HG02840 (cell line): ENCODE data around the gene GALNT12.
A peak's percentile ranks its signal among the peaks of the same experiment; 100 is the strongest.

Source experiments
- ATAC-seq: cut with Tn5 transposase; IDR thresholded peaks from one replicate; pipeline ENCODE4 v1.9.1; 2021; ENCODE audit warnings: mild to moderate bottlenecking, moderate library complexity, moderate number of reproducible peaks; ENCODE audit not compliant: unreplicated experiment, low FRiP score

GALNT12 gene

DNA sequence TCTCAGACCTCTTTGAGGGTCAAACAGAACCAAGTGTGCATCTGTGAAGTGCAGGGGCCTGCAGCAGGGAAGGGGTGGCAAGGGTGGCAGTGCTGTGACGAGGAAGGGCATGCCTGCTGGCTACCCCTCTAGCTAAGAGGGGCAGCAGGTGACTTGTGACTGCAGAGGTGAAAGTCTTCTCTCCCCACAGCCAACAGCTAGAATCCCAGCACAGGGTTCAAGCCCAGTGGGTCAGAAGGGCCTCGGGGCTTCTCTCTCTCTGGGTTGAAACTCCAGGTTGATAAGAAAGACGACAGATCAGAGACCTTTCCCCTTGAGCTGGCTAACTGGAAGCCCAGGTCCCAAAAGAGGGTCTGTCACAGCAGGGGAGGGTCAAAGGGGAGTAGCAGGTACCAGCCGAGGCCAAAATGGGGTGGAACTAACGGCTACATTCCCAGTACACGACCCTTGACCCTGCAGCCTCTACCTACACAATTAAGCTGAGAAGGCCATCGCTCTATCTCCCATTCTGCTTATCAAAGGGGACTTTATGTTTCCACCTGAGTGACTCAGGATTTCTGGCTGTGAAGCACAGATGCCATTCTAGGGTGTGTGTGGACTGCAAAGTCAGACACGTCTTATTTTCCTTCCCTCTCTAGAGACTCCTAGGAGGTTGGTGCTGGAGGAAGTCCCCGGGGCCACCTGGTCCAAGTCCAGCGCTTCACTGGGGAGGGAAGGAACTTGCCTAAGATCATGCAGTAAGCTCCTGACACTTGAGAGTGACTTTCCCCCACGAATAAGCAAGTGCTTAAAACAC, 25.7 kb upstream of the GALNT12 start:
- no peak for ATAC-seq

DNA sequence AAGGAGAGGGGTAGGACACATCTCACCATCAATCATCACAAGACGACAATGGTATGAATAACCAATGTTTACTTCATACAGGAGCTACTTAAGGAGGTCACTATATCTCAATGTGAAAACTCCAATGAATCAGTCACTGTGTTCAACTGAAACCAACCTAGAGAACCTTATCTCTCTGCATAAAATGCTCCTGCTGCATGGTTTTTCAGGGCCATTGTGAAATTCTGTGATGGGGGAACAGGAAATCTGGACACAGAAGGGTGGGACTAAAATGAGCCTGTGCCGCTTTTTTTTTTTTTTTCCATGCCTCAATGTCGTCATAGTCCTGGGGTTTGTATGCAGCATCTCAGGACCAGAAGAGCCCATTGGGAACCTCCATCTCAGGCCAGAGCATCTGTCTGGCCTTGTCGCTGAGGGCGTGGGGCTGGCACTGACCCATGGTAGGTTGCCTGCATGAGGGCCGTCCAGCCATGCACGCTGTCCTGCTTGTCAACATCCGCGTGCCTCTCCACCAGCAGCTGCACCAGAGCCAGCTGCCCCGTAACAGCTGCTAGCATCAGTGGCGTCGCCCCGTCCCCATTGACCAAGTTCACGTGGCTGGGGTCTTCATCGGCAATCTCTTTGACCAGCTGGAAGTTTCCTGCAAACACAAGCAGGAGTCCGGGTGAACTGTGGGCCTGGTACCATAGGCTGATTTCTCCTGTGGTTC, 23.8 kb upstream of the GALNT12 start:
- no peak for ATAC-seq

DNA sequence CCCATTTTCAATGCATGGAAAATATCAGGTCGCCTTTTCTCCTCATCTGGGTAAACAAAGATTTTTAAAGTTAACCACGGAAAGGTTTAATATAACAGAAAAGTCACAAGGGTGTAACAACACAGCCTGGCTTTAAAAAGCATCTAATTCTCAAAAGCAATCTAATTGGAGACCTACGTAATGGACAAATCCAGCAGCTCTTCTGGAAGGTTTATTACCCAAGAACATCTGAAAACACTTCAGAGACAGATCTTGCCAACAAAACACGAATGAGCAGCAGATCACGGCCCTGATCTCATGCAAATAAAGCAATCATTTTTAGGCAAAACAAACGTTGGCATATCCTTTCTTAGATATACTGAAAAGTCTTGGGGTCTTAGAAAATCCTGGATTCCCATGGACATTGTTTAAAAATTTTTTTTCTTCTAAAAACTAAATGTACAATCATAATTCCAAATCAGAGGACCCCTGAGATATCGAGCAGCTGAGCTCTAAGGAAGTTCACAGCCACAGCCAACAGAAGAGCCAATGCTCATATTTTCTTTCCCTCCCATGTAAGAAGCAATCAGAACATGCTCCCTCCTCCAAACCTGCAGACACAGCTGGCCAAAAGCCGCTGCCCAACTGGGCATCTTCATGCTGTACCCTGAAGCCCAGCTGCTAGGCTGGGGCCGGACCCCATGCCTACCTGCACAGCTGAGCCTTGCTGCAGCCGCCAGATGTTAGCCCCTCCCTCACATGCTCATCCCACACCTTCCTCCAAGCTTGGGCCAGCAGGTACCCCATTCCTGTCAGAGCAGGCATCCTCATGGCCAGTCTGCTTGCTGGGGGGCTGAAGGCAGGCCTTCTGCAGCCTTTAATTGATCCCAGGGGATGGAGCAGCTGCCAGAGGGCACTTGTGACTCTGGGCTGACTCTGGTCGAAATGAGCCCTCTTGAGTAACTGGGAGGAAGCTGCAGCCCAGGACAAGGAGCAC, 22.4 kb upstream of the GALNT12 start:
- ATAC-seq: no peak

DNA sequence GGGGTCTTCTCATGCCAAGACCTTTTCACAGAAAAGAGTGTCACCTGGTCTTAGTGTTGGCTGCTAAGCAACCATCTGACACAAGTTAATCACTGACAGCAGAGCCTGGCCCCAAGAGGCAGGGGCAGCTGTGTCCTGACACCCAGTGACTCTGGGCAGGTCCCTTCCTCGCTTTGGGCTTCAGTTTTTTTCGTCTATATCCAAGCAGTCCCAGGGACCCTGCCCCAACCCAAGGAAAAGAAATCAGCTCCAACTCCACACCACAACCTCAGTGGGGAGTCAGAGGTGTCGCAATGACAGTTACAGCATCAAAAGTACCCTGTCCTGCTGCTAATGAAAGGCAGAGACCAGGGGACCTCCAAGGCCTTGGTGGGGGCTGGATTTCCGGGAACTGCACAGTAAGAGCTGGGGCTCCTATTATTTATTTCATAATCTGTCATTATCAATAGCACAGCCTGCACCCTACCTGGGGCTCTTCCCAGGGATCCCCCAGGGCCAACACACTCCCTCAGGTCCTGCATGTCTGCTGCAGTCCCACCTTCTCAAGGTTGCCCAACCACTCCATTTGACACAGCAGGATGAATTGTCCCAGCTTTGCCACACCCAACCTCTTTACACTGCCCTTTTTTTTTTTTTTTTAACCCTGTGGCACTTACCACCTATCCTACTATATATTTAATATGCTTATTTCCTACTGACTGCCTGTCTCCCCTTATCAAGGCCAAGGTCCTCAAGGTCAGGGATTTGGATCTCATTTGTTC, 20.5 kb upstream of the GALNT12 start:
- ATAC-seq: no peak

DNA sequence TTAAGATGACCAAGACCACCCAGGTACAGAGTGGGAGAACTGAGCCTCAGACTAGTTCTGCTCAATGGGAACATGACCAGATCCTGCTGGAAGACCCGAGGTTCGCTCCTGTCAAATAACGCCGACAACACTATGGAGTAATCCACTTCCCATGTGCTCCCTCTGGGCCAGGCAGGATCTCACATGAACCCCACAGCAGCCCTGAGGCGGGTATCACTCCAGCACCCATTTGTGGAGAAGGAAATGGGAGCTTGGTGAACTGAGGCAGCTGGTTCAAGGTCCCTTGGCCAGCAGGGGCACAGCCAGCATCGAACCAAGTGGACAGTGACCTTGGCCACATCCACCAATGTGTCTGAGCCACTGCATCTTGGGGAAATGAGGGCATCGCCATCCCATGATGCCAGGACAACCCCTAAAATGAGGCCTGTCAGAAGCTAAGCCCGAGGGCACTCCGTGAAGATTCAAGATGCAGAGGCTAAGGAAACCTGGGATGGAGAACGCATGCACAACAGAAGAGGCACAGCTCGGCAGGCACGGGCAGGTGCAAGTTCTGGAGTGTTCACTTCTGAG, 19.6 kb upstream of the GALNT12 start:
- ATAC-seq: no peak

DNA sequence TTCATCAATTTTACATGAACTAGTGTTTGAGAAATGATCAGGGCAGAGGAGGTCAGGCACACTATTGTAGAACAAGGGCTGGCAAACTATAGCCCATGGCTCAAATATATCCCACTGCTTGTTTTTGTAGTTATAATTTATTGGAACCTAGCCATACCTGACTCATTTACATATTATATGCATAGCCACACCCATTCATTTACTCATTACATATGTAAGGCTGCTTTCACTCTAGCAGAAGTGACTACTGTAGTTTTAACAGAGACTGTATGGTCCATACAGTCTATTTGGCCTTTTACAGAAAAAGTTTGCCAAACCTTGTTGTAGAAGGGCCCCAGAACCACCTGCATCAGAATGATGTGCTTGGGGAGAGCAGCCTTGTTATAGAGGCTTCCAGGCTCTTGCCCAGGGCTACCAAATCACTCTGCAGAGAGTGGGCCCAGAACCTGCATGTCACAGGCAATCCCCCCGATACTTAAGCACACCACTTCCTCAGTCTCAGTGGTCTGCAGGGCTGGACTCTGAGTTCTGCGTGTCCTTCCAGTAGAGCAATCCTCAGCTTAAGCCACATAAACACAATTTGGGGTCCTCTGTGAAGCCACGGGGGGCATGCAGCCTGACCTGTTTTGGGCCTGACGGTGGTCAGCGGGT, 17.9 kb upstream of the GALNT12 start:
- no peak for ATAC-seq

DNA sequence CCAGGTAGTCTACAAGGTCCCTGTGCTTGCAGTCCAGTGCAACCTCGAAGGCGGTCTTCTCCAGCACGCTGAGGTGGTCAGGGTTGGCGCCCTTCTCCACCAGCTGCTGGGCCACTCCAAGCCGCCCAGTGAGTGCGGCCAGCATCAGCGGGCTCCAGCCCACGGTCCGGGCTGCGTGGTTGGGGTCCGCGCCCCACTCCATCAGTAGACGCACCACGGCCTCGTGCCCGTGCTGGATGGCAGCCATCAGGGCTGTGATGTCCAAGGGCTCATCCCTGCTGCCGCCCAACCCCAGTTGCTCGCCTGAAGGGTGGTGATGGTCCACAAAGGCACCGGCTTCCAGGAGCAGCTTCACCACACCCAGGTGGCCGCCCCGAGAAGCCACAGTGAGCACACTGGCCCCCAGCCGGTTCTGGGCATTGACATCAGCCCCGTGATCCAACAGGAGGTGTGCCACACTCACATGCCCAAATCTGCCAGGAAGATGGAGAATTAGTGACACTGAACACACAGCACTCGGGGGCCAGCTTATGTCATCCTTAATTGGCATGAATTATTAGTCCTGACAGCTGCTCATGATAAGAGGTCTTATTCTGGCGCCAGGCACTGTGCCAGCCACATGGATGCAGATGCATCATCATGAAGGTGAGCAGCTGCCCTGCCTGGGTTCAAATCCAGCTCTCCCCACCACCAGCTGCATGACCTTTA, 17.2 kb upstream of the GALNT12 start:
- ATAC-seq: no peak

DNA sequence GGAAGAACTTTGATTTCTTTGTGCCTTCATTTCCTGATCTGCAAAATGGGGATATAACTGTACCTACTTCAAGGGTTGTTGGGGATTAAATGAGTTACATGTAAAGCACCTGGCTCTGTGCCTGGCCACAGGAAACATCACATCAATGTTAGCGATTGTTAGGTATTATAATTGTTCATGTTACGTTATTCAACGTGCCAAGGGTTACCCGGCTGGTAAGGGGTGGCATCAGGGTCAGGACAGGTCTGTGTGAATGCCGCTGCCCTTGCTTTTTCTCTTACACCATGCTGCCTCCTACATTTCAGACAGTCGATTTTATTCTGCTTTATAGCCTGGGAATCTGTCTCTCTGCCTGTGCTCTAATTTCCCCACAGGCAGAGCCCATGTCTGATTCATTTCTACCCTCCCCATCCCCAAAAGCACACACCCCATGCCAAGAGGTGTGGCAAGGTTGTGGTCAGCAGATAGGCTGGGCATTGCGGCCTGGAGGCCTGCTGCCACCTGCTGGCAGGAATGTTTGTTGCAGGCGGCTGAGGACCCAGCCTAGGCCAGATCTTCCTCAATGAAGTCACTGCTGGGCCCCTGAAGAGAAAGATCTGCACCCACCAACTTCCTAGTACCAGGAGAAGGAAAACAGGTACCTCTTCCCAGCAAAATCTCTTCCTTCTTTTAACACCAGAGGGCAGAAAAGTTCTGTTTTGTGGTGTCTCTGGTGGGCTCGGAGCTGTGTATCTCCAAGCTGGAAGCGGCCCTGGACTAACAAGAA, 16.4 kb upstream of the GALNT12 start:
- no peak for ATAC-seq

DNA sequence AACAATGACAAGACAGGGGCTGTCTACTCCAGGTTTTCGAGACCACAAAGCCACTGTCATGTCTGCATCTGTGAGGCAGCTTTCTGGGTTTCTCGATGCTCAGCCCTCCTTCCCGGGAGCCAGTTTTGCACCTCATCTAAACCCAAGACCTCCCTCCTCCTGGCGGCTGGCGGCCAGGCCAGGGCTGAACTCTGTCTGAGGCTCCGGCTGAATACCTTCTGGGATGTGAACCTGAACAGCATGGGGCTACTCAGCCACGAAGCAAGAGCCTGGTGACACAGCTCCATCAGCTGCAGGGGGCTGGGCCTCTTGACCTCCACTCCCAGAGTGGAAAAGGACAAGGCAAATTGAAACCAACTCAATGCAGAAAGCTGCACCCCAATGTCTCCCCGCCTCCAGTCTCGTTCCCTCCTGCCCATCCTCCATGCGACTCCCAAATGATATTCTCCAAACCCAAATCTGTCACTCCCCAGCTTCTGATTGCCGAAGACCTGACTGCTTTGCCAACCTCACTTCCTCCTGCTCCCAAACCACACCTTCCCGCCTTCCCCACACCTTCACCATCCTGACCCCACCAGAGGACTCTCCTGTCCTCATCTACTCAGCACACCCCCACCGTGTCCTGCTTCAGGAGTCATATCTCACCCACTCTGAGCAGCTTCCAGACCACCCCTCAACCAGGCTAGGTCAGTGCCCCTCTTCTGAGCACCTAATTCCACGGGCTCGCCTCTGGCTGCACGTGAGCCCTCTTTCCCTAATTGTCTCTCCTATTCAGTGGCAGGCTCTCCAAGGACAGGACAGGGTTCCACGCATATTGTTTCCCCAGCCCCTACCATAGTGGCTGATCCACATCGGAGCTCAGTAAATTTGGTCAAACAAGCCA, 15.6 kb upstream of the GALNT12 start:
- ATAC-seq: no peak

DNA sequence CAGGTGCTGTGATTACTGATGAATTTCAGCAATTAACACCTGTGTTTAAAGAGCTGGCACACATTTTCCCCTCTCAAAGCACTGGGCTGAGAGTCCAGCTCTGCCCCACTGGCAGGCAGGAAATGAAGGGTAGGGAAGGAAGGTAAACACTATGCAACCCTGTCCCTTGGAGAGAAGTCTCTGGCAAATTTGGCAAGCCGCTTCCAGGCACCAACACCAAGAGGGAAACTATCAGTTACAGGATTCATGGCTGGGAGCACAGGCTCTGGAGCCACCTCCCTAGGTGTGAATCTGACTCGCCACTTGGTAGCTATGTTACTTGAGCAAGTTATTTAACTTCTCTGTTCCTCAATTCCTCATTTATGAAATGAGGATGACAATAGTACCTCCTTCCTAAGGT, 14.4 kb upstream of the GALNT12 start:
- ATAC-seq: no peak

DNA sequence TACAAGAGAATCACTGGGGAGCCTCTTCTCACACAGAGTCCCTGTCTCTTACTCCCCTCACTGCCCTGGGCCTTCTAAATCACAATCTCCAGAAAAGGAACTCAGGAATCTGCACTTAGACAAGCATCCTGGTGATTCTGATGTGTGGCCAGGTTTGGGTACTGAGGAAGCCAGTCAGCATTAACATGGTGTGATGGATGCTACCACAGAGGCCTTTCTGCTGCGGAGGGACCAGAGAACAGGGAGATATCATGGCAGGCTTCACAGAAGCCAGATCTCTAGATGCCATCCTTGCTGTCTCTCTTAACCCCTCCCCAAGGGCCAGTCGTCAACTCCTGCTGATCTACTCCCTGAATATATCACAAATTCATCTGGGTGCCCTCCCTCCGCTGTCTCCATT, 12.7 kb upstream of the GALNT12 start:
- no peak for ATAC-seq

DNA sequence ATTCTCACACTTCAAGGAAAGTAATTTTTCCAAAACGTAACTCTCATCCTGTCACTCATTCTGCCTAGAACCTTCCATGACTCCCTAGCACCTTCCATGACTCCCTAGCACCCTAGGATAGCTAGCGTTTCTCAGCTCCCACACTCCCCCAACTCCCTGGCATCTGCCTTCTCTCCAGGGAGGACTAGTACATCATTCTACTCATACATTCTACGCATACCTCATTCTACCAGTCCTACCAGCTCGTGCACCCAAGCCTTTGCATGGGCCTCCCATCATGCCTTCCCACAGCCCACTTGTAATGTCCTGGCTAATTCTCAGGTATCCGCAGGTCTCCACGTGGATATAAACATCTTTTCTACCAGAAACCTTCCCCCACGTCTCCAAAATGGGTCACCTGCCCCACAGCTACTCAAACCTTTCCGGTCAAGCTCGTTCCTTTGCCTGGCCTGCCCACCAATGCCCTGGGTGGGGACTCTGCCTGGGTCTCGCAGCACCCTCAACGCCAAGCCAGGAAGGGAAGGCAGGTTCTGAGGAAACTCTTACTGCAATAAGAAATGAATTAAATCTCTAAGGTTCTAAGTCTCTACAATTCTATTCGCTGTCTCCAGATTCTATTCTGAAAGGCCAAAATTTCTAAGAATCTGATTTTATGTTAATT, 12.0 kb upstream of the GALNT12 start:
- ATAC-seq: no peak

DNA sequence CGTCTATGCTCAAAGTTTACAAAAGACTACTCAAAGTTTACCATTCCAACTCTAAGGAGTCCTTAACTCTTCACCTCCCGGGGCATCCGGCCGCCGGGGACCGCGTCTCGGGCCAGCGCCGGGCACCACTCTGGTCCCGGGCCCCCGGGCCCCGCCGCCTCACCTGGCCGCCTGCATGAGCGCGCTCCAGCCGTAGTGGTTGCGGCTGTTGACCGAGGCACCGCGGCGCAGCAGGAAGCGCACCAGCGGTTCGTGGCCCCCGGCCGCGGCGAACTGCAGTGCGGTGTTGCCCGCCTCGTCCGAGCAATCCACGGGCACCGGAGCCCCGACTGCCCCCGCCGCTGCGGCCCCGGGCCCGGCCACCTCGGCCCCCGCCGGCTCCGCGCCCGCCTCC, 11.5 kb upstream of the GALNT12 start:
- ATAC-seq: peak; percentile 49

DNA sequence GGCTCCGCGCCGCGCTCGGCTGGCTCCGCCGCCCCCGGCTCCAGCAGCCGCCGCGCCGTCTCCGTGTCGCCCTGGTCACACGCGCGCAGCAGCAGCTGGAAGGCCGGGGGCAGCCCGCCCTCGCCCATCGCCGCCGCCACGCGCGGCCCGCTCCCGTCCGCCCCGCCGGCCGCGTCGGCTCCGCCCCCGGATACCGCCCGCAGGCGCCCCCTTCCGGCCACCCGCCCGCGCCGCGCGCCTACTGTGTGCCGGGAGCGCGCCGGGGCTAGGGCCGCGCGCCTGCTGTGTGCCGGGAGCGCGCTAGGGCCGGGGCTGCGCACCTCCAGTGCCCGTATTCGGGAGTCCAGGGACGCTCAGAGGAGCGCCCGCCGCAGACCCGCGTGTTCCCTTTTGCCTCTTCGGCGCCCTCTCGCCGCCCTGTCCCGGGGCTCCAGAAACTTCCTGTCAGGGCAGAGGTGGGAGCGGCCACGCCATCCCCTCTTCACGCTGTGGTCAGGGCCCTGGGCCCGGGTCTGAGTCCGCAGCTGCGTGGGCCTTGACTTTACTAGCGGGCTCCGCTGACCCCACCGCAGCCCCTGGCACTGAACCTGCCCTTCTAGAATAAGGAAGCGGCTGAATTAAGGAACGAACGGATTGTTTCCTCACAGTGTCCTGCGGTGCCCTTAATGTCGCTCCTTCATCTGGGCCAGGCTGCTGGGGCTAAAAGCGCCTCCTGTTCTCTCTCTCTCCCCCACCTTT, 10.9 kb upstream of the GALNT12 start, which contains the start of gene ANKS6:
Gene ANKS6 (minus strand): TSS at position 192 of the 738 bp plus-strand sequence. CDS start 64 bp downstream, at position 128.
- peak; percentile 78 for ATAC-seq

DNA sequence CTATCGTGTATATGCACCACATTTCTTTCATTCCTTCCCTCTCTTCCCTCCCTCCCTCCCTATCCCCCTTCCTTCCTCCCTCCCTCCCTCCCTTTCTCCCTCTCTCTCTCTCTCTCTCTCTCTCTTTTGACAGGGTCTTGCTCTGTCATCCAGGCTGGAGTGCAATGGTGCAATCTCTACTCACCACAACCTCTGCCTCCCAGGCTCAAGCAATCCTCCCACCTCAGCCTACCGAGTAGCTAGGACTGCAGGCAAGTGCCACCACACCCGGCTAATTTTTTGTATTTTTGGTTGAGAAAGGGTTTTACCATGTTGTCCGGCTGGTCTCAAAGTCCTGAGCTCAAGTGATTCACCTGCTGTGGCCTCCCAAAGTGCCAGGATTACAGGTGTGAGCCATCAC, 10.0 kb upstream of the GALNT12 start:
- ATAC-seq: no peak

DNA sequence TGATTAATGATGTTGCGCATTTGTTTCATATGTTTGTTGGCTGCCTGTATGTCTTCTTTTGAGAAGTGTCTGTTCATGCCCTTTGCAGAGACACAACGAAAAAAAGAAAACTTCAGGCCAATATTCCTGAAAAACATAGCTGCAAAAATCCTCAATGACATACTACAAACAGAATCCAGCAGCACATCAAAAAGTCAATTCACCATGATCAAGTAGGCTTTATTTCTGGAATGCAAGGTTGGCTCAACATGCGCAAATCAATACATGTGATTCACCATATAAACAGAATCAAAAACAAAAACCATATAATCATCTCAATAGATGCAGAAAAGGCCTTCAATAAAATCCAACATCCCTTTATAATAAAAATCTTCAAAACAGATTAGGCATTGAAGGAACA, 9.2 kb upstream of the GALNT12 start:
- ATAC-seq: no peak
